PC-3 (cell line): Measurements from ENCODE around the gene MESP2.

Experiments
- EZH2 ChIP-seq: fragments of 300-600 bp; sonication (generic); IDR thresholded peaks from one replicate; pipeline ENCODE4 v1.6.1; 2017; ENCODE audit warnings: antibody characterized with exemption, mild to moderate bottlenecking, low read length; ENCODE audit not compliant: unreplicated experiment
- TF ChIP-seq, protein P1 (sequence below): fragments of 300-600 bp; sonication (generic); conservative IDR thresholded peaks from 2 replicates; pipeline ENCODE4 v1.5.1; 2017; ENCODE audit warnings: antibody characterized with exemption, low read depth, mild to moderate bottlenecking, low read length

DNA sequence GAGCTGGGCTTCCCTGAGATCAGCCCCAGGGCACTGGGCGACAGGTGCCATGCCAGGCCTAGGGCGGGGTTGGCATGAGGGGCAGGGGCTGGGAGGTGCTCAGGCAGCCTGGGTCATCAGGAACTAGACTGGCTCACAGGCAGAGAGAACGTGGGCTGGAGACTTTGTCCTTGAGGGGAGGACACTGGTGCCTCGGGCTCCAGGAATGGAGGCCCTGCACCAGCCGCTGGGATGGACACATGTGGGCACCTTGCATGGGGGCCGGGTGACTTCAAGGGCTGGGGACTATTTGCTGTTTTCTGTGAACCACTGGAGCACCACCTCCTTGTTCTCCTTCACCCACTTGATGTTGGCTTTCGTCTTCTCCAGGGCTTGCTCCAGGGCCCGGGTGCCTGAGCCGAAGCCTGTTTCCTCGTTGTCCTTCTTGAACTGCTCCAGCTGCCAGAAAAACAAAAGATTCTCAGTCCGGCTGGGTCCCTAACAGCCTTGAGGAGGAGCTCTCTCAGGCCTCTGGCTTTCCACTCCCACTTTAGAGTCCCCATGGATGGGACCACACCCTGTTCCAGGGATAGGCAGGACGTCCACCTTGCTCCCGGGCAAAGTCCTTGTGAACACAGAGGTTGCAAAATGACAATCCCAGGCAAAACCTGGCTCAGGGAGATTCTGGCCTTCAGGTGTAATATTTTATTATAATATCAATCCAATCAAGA is 9.1 kb downstream of the MESP2 start:
- TF ChIP-seq EZH2, result no peak
- TF ChIP-seq, protein P1, sequence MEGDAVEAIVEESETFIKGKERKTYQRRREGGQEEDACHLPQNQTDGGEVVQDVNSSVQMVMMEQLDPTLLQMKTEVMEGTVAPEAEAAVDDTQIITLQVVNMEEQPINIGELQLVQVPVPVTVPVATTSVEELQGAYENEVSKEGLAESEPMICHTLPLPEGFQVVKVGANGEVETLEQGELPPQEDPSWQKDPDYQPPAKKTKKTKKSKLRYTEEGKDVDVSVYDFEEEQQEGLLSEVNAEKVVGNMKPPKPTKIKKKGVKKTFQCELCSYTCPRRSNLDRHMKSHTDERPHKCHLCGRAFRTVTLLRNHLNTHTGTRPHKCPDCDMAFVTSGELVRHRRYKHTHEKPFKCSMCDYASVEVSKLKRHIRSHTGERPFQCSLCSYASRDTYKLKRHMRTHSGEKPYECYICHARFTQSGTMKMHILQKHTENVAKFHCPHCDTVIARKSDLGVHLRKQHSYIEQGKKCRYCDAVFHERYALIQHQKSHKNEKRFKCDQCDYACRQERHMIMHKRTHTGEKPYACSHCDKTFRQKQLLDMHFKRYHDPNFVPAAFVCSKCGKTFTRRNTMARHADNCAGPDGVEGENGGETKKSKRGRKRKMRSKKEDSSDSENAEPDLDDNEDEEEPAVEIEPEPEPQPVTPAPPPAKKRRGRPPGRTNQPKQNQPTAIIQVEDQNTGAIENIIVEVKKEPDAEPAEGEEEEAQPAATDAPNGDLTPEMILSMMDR, result no peak
